Fibroblast of mammary gland (primary cell): ENCODE data around the gene FSIP1.
A peak's percentile ranks its signal among the peaks of the same experiment; 100 is the strongest.

Experiments used
- DNase-seq: peaks from one replicate; pipeline ENCODE4 v3.0.0-alpha.2; 2010; ENCODE audit warnings: low read depth
- H3K4me3 ChIP-seq: 2 replicates; pipeline ENCODE4 v1.5.1; 2011; ENCODE audit warnings: low read depth, mild to moderate bottlenecking, low read length, moderate library complexity; ENCODE audit not compliant: control insufficient read depth
- TF ChIP-seq, protein P1 (sequence below): conservative IDR thresholded peaks from 2 replicates; pipeline ENCODE4 v1.5.1; 2011; ENCODE audit warnings: low read depth, low read length, inconsistent platforms; ENCODE audit not compliant: control insufficient read depth, insufficient read depth

FSIP1 gene

DNA sequence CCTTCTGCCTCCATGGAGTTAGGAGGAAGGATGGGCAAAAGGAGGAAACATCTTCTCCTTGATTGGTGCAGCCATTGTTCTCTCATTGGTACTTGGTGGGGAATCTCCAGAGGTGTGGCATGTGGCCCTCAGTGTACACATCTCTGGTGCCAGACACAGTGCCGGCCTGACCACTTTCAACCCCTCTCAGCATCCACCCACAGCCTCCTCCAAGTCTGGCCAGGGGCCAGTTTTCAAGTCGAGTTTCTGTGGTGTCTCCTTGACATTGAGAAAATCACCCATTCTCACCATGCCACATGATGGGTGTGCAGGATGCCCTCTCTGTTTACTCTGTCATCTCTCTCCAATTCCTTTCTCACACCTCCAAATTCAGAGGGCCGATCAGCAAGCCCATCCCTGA is 12.8 kb upstream of the FSIP1 start:
- TF ChIP-seq, protein P1, sequence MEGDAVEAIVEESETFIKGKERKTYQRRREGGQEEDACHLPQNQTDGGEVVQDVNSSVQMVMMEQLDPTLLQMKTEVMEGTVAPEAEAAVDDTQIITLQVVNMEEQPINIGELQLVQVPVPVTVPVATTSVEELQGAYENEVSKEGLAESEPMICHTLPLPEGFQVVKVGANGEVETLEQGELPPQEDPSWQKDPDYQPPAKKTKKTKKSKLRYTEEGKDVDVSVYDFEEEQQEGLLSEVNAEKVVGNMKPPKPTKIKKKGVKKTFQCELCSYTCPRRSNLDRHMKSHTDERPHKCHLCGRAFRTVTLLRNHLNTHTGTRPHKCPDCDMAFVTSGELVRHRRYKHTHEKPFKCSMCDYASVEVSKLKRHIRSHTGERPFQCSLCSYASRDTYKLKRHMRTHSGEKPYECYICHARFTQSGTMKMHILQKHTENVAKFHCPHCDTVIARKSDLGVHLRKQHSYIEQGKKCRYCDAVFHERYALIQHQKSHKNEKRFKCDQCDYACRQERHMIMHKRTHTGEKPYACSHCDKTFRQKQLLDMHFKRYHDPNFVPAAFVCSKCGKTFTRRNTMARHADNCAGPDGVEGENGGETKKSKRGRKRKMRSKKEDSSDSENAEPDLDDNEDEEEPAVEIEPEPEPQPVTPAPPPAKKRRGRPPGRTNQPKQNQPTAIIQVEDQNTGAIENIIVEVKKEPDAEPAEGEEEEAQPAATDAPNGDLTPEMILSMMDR = no peak
- DNase-seq = no peak

DNA sequence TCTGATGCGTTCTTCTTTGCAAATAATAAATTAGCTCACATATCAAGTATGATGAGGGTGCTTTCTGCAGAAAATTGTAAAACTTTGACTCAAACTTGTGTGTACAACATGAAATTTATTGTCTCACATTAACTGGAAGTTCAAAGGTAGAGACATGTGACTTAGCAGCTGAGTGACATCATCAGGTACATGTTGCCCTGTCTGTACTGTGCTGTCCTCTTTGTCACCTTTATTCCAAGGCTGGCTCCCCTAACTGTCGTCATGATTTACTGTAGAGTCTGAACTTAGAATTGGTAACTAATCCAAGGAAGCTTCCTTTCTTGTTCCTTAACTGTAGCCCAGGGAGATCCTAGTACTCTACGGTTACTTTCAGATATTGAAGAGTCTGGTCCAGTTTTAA is 12.3 kb upstream of the FSIP1 start:
- TF ChIP-seq, protein P1 = no peak
- DNase-seq = no peak

More for the DNA sequence above, 12.8 kb upstream of the FSIP1 start:
- no peak overlapping the region for H3K4me3 ChIP-seq

GRCh38 chr15:39793923-39794322 is 11.3 kb upstream of the FSIP1 start:
- DNase-seq = no peak
- TF ChIP-seq, protein P1 = no peak
- no peak overlapping the region for H3K4me3 ChIP-seq

More for the DNA sequence above, 12.3 kb upstream of the FSIP1 start:
- H3K4me3 ChIP-seq = no peak overlapping the region

GRCh38 chr15:39792844-39793335 is 10.2 kb upstream of the FSIP1 start:
- DNase-seq = no peak
- no peak overlapping the region for H3K4me3 ChIP-seq
- TF ChIP-seq, protein P1 = no peak

DNA sequence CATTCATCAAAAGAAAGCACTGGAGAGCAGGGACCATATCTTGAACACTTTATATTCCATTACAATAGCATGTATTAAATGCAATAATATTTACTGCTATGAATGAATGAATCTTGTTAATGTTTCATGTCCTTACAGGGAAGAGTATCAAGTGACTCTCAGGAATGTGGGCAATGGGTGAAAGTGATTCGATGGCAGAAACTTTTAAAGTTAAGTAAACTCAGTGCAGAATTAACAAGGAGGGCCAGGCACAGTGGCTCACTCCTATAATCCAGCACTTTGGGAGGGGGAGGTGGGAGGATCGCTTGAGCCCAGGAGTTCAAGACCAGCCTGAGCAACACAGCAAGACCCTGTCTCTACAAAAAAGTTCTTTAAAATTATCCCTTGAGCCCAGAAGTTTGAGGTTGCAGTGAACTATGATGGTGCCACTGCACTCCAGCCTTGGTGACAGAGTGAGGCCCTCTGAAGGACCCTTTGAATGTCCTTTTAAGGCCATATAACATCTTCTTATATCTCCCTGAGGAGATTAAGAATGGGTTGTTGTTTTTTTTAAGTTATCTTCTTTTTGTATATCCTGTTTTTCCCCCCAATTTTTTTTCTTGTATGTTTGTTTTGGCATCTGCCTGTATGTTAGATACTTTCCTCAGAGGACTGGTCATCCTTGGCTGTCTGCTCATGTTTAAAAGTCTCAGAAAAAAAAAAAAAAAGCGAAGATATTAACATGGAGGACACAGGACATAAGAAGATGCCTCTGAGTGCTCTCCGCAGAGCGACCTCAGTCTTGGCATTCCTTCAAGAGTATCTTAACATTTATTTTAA is 9.6 kb upstream of the FSIP1 start:
- DNase-seq = peak; percentile 46
- TF ChIP-seq, protein P1 = no peak
- no peak overlapping the region for H3K4me3 ChIP-seq

GRCh38 chr15:39789736-39790135 is 7.1 kb upstream of the FSIP1 start:
- TF ChIP-seq, protein P1 = no peak
- DNase-seq = peak; percentile 30

More at GRCh38 chr15:39789736-39790135, 7.1 kb upstream of the FSIP1 start:
- H3K4me3 ChIP-seq = no peak overlapping the region
